Stimulated activated CD4-positive, alpha-beta T cell treated with anti-CD3 and anti-CD28 coated beads, Interleukin-15, amount 100 ng/mL, for 48 hours (primary cell): Measurements from ENCODE around the gene SCG3.

Experiments
- DNase-seq, 2 donors: peaks; one replicate each; pipeline ENCODE4 v3.0.0-alpha.2; 2020; ENCODE audit warnings: low read depth in 2 of 2

SCG3 gene

DNA sequence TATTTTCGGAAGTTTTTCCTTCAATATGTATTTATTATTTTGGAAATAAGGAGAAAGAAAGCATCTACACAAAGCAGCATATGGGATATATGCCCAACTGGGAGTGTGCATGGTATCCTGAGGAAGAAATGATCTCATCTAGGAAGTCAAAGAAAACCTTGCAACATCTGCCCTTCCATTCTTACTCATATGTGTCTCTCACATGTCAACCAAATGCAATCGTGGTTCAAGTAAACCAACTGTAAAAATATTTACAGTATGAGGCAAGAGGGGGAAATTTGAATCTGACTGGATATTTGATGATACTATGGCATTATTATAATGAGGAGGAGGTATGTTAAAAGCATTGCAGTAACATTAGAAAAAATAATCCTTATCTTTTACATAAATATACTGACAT lies 3.2 kb upstream of the SCG3 start:
- no peak for DNase-seq

DNA sequence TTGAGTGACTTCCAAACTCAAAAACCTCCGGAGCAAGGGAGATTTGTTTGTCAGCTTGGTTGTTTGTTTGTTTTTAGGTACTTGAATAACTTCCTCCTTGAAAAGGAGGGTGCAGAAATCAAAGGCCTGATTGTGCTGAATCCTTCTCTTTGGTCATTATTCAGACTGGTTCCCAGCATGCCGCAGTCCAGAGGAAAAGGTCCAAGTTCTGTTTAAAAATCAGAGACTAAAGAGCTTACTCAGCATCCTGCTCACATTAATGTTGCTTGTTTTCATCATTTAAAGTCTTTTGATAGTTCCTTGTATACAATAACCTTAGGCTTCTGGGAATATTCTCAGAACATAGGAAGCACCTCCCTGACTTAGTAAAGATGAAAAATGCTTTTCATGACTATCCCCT lies 982 bp upstream of the SCG3 start:
- DNase-seq = no peak

DNA sequence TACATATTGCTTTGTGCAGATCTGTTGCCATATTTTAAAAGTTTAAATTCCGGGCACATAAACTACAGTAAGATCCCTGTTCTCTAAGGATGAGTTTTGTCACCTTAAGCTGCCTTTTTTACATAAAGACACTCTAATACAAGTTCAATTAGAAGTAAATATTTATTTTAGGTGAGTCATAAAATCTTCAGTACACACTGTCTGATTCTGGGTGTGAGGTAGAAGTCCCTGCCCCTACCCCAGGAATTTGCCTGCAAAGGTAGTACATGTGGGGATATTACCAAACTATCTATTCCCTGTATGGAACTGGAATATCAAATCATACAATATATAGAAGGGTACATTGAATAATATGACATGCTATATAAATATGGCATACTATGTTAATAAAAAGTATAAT lies 6.3 kb downstream of the SCG3 start:
- no peak for DNase-seq

DNA sequence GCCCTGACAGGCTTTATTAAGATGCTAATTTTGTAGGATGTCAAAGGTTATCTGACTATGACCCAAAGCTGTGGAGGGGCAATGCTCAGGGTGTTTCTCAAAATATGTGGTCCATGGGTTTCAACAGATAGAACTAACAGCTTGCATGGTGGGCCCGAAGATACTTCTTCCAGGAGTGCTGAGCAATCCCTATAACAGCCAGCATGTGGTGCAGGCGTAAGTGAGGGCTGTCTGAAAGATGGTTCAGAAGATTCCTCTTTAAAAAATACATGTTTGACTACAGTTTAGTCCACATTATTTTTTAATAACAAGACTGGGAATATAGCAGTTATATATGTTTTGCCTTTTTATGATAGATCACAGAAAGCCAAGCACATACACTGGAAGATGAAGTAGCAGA lies 7.6 kb downstream of the SCG3 start:
- DNase-seq = no peak

DNA sequence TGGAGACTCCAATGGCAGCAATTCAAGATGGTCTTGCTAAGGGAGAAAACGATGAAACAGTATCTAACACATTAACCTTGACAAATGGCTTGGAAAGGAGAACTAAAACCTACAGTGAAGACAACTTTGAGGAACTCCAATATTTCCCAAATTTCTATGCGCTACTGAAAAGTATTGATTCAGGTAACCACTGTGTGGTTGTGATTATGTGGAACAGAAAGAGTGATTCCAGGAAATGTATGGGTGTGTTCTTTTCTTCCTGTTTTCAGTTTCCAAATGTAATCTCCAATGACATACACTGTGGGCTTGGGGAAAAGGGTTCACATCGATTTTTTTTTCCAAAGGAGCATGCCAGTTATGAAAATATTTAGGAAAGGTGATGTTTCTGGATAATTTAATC lies 10.9 kb downstream of the SCG3 start:
- DNase-seq = no peak

DNA sequence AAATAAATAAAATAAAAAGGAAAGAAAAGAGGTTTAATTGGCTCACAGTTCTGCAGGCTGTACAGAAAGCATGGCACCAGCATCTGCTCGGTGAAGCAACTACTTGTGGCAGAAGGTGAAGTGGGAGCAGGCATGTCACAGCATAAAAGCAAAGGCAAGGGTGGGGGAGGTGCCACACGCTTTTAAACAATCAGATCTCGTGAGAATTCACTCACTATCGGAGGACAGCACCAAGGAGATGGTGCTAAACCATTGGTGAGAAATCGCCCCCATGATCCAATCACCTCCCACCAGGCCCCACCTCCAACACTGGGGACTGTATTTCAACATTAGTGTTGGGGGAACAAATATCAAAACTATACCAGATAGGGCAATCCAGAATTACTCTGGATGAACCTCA lies 15.3 kb downstream of the SCG3 start:
- DNase-seq = no peak

DNA sequence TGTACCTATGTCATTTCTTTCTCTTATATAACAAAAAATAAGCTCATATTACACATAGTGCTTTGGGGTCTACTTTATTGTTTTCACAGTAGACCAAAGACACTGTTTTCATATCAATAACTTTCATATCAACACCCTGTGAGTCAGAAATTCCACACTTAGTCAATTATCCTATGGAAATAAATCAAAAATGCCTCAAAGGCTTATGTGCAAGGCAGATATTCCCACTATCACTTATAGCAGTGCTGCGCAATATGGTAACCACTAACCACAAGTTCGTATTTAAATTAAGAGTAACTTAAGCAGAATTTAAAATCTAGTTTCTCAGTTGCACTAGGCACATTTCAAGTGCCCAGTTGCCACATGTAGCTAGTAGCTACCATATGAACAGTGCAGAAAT lies 15.9 kb downstream of the SCG3 start:
- no peak for DNase-seq

DNA sequence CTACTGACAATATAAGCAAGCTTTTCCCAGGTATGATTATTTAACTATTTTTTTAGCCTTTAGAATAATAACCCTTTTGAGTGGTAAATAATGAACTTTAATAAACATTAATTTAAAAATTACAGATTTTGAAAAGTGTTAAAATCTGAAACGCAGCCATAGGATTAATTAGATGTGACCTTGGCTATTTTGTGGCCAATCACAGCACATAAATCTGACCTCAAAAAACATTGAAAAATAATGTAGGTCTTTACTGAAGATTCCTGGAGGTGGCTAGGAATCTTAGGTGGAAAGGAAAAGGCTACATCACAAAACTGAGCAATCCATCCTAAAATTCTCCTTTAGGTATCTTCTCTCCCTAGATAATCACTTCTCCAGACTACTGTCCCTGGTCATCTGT lies 18.1 kb downstream of the SCG3 start:
- no peak for DNase-seq

DNA sequence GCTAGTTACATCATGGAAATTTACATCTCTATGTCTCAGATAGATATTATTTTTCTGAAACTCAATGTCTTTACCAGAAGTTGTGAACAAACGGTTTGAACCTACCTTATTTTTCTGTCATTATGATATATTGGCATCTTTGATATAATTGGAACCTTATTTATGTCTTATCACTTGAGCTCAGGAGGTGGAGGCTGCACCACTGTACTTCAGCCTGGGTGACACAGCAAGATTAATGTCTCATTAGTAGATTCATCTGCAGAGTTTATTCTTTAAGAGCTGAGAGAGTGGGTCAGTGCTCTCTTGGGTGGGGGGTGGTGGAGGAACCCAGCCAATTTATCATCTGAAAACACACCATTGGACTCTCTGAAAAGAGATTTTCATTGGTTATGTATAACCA lies 21.4 kb downstream of the SCG3 start:
- DNase-seq = no peak

DNA sequence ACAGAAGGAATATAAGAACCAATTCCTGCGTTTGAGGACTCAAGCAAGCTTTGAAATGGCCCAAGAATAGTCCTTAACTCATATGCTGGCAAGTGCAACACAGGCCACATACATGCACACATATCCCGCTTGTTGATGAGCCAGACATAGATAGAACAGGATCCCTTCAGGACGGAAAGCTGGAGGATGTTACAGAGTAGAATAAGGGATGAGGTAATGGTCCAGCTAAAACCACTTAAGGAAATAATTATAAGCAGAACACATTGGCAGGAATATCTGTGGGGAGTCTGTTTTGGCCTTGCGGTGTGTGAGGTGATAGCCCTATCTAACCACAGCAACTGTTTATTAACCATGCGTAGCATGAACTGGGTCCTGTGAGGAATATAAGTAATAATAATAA lies 25.0 kb downstream of the SCG3 start:
- DNase-seq = no peak

DNA sequence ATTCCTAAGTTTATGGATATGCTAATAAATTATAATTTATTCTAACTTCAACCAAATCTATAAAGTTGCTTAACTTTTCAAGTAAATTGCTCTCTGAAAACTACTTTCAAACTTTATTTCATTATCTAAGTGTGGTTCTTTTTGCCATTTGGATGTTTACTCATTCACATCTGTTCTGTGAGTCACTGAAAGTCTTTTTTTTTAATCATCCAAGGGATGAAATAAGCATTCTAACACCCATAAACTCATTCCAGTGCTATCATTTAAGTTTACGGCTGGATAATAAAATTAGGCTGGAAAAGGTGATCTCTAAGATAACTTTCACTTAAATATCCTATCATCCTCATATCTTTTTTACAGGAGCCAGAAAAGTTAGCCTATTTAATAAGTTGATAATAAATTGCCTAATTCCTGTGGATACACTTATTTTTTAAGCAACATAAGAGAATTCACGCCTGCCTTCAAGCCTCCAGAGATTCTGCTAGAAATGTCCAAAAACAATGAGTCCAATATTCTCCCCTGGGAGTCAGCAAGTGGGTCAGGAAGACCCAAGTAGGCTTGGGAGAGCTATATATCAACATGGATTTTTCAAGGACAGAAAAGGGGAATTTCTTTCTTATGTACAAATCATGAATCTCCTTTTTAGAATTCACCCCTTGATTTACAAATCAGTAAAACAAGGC lies 25.8 kb downstream of the SCG3 start:
- no peak for DNase-seq

DNA sequence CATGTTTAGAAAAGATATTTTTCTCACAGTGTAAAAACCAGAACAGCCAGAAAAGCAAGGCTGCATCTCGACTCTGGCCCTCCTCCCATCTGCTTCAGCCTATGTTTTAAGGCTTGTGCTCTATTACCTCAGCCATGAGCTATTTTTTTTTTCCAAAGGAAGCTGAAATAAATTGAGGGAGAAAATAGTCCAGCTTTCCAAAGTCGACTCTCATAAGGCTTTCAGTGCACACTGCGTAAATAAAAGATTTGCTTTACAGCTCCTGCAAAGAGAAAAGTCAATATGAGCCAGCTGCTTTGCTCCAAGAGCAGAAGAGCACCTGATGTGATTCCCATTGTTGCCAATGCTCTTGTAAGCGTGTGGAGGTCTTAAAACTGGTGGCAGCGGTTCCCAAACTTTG lies 26.7 kb downstream of the SCG3 start:
- no peak for DNase-seq

DNA sequence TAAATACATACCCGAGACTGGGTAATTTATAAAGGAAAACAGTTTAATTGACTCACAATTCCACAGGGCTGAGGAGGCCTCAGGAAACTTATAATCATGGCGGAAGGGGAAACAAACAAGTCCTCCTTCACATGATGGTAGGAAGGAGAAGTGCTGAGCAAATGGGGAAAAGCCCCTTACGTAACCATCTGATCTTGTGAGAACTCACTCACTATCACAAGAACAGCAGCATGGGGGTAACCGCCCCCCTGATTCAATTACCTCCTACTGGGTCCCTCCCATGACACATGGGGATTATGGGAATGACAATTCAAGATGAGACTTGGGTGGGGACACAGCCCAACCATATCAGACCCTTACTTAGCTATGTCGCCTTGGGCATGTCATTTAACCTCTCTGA lies 27.7 kb downstream of the SCG3 start:
- no peak for DNase-seq

DNA sequence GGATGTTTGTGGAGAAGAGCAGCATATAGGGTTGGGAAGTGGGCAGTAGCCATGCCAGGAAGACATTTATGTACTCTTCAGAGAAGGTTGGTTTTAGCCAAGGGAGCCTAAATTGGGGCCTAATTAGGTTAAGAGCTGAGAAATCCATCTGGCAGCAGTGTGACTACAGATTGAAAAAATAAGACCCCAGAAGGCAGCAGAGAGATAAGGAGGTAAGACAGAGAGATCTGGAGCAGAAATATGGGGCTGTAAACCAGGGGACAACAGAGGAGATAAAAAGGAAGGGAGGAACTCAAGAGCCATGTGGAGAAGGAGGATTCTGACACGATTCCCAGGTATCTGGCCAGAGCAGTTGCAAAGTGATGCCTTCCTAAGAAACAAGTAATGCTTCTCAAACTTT lies 32.9 kb downstream of the SCG3 start:
- no peak for DNase-seq

DNA sequence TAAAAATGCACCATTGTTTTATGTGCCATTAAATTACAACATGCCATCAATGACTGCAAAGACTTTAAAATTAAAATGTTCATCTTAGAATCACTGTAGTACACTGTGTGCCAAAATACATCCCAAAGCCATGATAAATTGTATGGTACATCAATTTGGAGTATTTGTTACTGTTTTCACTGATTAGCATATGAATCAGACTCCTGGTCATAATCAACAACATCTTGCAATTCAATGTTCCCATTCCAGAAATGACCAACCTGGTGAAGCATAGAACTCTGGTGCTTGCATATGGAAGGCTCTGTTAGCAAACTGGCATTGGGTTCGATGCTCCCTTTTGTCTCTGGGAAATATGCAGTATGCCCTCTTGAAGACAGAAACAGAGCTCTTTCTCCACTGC lies 33.6 kb downstream of the SCG3 start:
- no peak for DNase-seq

DNA sequence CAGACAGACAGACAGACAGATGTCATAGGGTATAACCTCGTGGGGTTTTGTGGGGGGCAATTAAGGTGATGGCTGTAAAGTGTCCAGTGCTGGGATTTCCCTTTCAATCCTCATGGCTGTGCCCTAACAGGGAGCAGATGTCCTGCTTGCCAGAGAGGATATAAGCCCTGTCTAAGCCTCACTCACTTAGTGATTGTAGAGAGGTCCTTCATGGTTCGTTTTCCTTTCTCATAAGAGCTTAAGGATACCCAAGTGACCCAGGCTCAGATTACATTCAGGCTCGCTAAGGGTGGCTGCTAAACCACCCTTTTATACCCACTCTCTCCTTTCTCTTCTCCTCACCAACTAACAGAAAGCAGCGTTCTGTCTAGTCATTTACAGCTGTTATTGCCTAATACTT lies 36.9 kb downstream of the SCG3 start:
- no peak for DNase-seq

DNA sequence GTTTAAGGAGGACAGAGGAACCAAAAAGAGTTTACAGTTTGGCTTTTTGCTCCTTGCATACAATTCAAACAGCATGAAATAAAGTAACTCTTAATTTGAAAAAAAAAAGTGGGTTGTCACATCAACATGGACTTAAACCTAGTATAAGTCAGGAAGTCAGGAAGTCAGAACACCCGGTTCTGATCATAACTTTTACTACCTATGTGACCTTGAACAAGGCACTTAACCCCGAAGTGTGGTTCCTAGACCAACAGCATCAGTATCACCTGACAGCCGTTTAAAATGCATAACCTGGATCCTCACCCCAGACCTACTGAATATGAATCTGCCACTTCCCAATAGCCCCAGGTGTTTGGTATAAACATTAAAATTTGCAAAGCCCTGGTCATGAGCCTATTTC lies 37.4 kb downstream of the SCG3 start:
- no peak for DNase-seq

DNA sequence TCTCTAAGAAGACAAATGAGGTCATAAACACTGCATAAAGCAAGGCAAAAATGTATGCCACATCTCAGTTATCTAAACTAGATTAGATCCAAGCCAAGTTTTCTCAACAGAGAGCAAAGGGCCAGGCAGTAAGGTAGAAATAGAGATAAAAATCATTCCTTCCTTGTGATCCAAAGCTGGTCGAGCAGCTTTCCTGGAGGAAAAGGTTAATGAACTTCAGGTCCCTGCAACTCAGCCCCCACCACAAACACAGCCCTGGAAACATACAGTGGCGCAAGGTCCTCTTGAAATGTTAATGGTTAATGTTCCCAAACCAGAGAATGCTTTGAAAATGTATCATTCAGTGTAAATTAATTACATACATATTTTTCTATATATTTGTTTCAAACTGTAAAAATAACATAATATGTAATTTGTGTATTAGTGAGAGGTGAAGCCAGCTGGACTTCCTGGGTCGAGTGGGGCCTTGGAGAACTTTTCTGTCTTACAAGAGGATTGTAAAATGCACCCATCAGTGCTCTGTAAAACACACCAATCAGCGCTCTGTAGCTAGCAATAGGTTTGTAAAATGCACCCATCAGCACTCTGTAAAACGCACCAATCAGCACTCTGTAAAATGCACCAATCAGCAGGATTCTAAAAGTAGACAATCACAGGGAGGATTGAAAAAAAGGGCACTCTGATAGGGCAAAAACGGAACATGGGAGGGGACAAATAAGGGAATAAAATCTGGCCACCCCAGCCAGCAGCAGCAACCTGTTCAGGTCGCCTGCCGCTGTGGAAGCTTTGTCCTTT lies 39.1 kb downstream of the SCG3 start:
- DNase-seq = no peak

DNA sequence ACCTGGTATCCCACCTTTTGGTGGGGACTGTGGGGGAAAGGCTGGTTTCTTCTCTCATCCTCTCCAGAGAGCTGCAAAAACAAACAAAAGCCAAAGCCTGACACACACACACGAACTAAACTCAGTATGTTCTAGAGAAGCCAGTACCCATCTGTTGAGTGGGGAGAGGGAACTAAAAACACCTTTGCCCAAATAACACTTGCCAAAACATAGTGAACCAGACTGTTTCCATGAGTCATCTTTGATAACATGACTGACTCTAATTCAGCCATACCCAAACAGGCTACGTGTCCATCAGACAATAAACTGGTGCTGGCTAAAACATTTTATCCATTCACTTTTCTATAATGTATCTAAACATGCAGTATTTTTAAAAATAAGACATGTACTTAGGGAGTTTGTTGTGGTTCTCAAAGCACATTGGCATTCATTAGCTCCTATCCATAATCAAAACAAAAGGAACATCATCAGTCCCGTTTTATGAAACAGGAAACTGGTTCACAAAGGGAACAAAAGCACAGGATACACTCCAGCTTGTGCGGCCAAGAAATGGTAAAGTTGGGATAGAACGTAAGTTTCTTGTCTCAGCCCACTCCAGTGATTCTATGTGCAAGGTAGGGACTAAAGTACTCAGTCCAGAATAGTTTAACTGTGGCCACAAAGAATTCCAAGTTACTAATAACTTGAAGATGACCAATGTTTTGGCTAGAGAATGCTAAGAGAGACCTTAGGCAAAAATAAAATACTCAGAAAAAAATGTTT lies 40.1 kb downstream of the SCG3 start:
- DNase-seq = no peak

DNA sequence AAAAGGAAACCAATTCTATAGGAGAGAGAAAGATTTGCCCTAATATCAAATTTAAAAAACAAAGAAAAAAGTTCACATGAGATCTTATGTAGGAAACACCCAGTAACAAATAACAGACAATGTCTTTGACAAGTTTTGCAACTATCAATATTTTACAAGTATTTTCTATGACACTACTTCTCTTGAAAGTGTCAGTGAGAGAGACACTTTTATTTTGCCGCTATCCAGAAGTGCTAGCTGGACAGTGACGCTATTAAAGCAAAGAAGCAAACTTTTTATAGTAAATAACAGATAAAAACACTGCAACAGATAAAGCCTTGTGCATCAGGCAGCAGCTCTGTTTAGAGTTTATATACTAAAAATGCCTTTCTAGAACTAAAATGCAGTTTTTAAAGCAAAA lies 42.9 kb downstream of the SCG3 start:
- no peak for DNase-seq

DNA sequence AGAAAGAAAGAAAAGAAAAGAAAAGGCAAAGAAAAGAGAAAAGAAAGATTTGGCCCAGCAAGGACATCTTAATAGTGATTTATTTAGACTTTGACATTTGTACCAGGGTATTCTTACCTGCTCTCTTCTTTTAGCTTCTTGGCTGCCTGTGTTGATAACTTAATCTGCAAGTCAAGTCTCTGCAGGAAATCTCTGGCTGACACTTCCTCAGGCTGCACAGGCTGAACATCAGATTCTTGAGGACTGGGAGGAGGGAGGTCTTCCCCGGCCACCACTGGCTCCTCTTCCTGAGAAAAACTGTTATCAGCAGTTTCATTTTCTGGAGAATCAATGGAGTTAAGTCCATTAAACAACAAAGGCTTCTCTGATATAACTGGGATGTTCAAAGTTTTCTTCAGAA lies 43.4 kb downstream of the SCG3 start:
- DNase-seq = no peak

DNA sequence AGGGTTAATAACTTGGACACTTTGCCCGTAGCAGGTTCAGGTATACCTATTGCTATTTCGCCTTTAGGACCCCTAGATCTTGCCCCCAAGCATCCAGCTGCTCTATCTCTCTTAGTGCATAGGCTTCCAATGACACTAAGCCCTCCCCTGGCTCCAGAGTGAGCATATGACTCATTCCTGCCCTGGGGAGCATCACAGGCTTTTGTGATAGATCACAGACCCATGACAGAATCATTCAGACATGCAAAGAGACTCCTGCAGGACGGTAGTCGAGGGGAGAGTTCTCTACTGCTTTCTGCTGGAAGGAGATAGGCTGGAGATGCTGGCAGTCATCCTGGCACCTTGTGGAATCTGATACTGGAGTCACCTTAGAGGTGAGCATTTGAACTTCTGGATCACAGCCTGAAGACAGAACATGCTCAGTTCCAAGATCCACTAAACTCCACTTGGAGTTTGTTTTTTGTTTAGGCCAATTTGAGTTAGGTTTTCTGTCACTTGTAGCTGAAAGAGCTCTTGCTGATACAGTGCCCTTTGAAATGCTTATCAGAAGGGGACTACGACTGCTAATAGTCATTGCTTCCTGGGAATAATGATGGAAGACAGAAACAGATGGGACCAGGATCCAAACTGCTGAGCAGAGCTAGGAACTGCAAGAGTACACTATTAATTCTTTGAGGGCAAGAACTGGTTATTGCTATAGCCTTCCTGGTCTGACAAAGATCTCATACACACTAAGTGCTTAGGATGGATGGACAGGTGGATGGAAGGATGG lies 45.2 kb downstream of the SCG3 start:
- no peak for DNase-seq
